ENCODE data around the gene TJP2. TPM values are rescaled to one million over a fixed set of nuclear protein-coding genes. Genes with fewer than 3 reads are reported as not detected.

TJP2 gene
- total RNA-seq, 1 donor from 2014 or later: 39.6 TPM

DNA sequence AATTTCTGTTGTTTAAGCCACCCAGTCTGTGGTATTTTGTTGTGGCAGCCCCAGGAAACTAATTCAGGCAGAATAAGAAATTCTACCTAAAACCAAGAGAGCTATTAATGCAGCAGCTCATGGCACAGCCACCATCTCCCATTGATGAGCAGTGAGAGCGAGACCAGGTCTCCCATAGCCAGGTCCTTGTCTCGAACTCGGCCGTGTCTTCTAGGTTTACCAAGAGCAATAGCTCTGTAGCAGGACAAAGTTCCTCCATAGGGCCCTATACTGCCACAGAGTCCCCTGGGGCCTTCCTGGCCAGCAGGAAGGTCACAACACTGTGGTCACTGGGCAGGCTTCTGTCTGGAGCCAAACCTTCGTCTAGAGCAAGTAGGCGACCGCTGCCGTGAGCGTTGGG, 34.5 kb upstream of the TJP2 start:
- no peak for FAIRE-seq
- Histone ChIP-seq H3K27ac (ENCODE audit: low read depth, low read length) (no peak overlapping the region), H3K27me3 (ENCODE audit: insufficient read depth, low read length) (no peaks in the 10 kb centered on the region), H3K4me2 (ENCODE audit: low read length) (no peak overlapping the region), H3K36me3 (ENCODE audit: insufficient read depth, low read length) (no peaks in the 10 kb centered on the region), H3K9ac (ENCODE audit: low read length) (no peak overlapping the region), H3K9me3 (ENCODE audit: insufficient read depth, low read depth, low read length) (no peaks in the 10 kb centered on the region), H3K79me2 (ENCODE audit: insufficient read depth, low read length) (no peaks in the 10 kb centered on the region), H4K20me1 (ENCODE audit: insufficient read depth, low read length) (no peaks in the 10 kb centered on the region), H3K4me1 (ENCODE audit: insufficient read depth, low read length) (no peaks in the 10 kb centered on the region), H3K4me3 (ENCODE audit: insufficient read depth, low read depth, low read length) (no peak overlapping the region), H2AFZ (ENCODE audit: low read depth, low read length) (no peak overlapping the region)
- Mint-ChIP-seq H3K4me3 (ENCODE audit: unreplicated experiment) (no peak overlapping the region), H3K27ac (ENCODE audit: unreplicated experiment) (no peak overlapping the region), H3K9me3 (ENCODE audit: unreplicated experiment) (peaks cover 1% of the 10 kb centered on the region), H3K4me1 (ENCODE audit: low read depth, unreplicated experiment) (peaks cover 3% of the 10 kb centered on the region), H3K27me3 (ENCODE audit: low read depth, unreplicated experiment) (peaks cover 2% of the 10 kb centered on the region), H3K36me3 (ENCODE audit: low read depth, unreplicated experiment) (peaks cover 16% of the 10 kb centered on the region)
- no peak for DNase-seq (ENCODE audit: low read depth)
- no peak for TF ChIP-seq EZH2 (IDR thresholded peaks at IDR 0.05; ENCODE audit: insufficient read depth, low read length)
- TF ChIP-seq, protein P1, sequence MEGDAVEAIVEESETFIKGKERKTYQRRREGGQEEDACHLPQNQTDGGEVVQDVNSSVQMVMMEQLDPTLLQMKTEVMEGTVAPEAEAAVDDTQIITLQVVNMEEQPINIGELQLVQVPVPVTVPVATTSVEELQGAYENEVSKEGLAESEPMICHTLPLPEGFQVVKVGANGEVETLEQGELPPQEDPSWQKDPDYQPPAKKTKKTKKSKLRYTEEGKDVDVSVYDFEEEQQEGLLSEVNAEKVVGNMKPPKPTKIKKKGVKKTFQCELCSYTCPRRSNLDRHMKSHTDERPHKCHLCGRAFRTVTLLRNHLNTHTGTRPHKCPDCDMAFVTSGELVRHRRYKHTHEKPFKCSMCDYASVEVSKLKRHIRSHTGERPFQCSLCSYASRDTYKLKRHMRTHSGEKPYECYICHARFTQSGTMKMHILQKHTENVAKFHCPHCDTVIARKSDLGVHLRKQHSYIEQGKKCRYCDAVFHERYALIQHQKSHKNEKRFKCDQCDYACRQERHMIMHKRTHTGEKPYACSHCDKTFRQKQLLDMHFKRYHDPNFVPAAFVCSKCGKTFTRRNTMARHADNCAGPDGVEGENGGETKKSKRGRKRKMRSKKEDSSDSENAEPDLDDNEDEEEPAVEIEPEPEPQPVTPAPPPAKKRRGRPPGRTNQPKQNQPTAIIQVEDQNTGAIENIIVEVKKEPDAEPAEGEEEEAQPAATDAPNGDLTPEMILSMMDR (IDR thresholded peaks at IDR 0.05; ENCODE audit: insufficient read depth, low read depth, low read length): no peak

DNA sequence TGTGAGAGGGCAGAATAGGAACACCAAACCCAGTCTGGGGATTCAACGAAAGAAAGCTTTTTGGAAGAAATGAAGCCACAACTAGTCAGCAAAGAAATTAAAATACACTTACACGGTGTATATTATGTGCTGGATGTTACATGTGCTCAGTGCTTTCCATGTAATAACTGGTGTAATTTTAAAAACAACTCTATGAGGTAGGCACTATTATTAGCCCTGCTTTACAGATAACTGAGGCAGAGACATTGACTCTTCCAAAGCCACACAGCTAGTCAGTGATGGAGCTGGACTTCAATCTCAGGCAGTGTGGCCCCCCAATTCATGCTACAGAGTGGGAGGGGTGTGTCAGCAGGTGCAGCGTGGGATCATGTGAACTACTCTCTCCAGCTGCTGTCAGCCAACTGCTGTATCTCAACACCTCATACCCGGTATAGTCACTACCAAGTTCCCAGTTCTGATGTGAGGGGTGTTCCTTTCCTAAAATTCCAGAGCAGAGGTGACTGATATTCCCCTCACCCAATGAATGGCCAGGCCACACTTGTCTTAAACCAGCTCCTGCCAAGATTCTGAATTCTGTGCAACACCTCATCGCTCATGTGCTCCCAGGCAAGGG, 33.8 kb upstream of the TJP2 start:
- Mint-ChIP-seq H3K4me1 (ENCODE audit: low read depth, unreplicated experiment) (peaks cover 3% of the 10 kb centered on the region), H3K27me3 (ENCODE audit: low read depth, unreplicated experiment) (peaks cover 2% of the 10 kb centered on the region), H3K9me3 (ENCODE audit: unreplicated experiment) (no peaks in the 10 kb centered on the region), H3K27ac (ENCODE audit: unreplicated experiment) (no peak overlapping the region), H3K36me3 (ENCODE audit: low read depth, unreplicated experiment) (peaks cover 13% of the 10 kb centered on the region), H3K4me3 (ENCODE audit: unreplicated experiment) (no peak overlapping the region)
- TF ChIP-seq, protein P1 (IDR thresholded peaks at IDR 0.05; ENCODE audit: insufficient read depth, low read depth, low read length): no peak
- no peak for TF ChIP-seq EZH2 (IDR thresholded peaks at IDR 0.05; ENCODE audit: insufficient read depth, low read length)
- no peaks in the 10 kb centered on the region for H3K79me2 ChIP-seq (ENCODE audit: insufficient read depth, low read length)
- H3K4me2 ChIP-seq (ENCODE audit: low read length): no peak overlapping the region
- no peak overlapping the region for H3K4me3 ChIP-seq (ENCODE audit: insufficient read depth, low read depth, low read length)
- FAIRE-seq: no peak
- H4K20me1 ChIP-seq (ENCODE audit: insufficient read depth, low read length): no peaks in the 10 kb centered on the region
- no peak overlapping the region for H3K9ac ChIP-seq (ENCODE audit: low read length)
- H3K4me1 ChIP-seq (ENCODE audit: insufficient read depth, low read length): no peaks in the 10 kb centered on the region
- H3K27me3 ChIP-seq (ENCODE audit: insufficient read depth, low read length): no peaks in the 10 kb centered on the region
- H2AFZ ChIP-seq (ENCODE audit: low read depth, low read length): no peak overlapping the region
- no peaks in the 10 kb centered on the region for H3K9me3 ChIP-seq (ENCODE audit: insufficient read depth, low read depth, low read length)
- H3K27ac ChIP-seq (ENCODE audit: low read depth, low read length): no peak overlapping the region
- H3K36me3 ChIP-seq (ENCODE audit: insufficient read depth, low read length): no peaks in the 10 kb centered on the region
- no peak for DNase-seq (ENCODE audit: low read depth)

DNA sequence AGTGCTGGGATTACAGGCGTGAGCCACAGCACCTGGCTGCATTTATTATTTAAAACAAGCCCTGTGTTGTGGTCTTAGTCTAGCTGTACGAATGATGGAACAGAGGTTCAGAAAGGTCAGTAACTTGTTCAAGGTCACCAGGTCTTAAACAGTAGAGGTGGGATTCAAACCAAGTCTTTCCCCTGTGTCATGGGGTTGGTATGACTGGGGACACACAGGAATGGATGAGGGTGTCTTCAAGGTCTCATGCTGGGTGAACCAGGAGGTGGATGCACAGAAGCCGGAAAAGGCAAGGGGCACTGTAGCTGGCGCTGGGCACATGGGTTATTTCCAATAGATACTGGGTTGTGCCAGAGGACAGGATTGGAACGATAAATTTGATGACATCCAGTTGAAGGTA, 32.2 kb upstream of the TJP2 start:
- H3K36me3 ChIP-seq (ENCODE audit: insufficient read depth, low read length): no peaks in the 10 kb centered on the region
- no peak overlapping the region for H3K4me3 ChIP-seq (ENCODE audit: insufficient read depth, low read depth, low read length)
- H2AFZ ChIP-seq (ENCODE audit: low read depth, low read length): no peak overlapping the region
- H3K27me3 ChIP-seq (ENCODE audit: insufficient read depth, low read length): no peaks in the 10 kb centered on the region
- H3K9me3 ChIP-seq (ENCODE audit: insufficient read depth, low read depth, low read length): no peaks in the 10 kb centered on the region
- Mint-ChIP-seq H3K4me1 (ENCODE audit: low read depth, unreplicated experiment) (no peaks in the 10 kb centered on the region), H3K9me3 (ENCODE audit: unreplicated experiment) (no peaks in the 10 kb centered on the region), H3K27me3 (ENCODE audit: low read depth, unreplicated experiment) (peaks cover 2% of the 10 kb centered on the region), H3K36me3 (ENCODE audit: low read depth, unreplicated experiment) (peaks cover 13% of the 10 kb centered on the region), H3K4me3 (ENCODE audit: unreplicated experiment) (no peak overlapping the region), H3K27ac (ENCODE audit: unreplicated experiment) (no peak overlapping the region)
- H3K79me2 ChIP-seq (ENCODE audit: insufficient read depth, low read length): no peaks in the 10 kb centered on the region
- no peaks in the 10 kb centered on the region for H4K20me1 ChIP-seq (ENCODE audit: insufficient read depth, low read length)
- DNase-seq (ENCODE audit: low read depth) (no peak), FAIRE-seq (no peak)
- no peak overlapping the region for H3K27ac ChIP-seq (ENCODE audit: low read depth, low read length)
- H3K9ac ChIP-seq (ENCODE audit: low read length): no peak overlapping the region
- no peak overlapping the region for H3K4me2 ChIP-seq (ENCODE audit: low read length)
- no peaks in the 10 kb centered on the region for H3K4me1 ChIP-seq (ENCODE audit: insufficient read depth, low read length)
- TF ChIP-seq EZH2 (IDR thresholded peaks at IDR 0.05; ENCODE audit: insufficient read depth, low read length): no peak
- TF ChIP-seq, protein P1 (IDR thresholded peaks at IDR 0.05; ENCODE audit: insufficient read depth, low read depth, low read length): no peak
